Umbilical cord (tissue), 2 donors: Measurements from ENCODE around the gene LTC4S. TPM values are rescaled to one million over a fixed set of nuclear protein-coding genes. Genes with fewer than 3 reads are reported as not detected.
A peak's percentile ranks its signal among the peaks of the same experiment; 100 is the strongest.
"Not testable (repeated sequence)": the region's sequence is repeated elsewhere in the genome, so short reads cannot be mapped to it uniquely, and the experiment has no call there.

Experiments used
- DNase-seq: peaks from one replicate; pipeline ENCODE4 v3.0.0-alpha.2; 2015; ENCODE audit warnings: low spot score
- total RNA-seq: library from RNA; depleted of rRNA; stranded (reverse); fragments of >200 nt; gene quantifications from one replicate; pipeline ENCODE4 v1.2.3, GENCODE V29; 2014; ENCODE audit warnings: low replicate concordance; ENCODE audit not compliant: insufficient read depth

LTC4S gene
- total RNA-seq, 1 donor from 2014 or later = 4.1 TPM

- DNase-seq = no peak
These were observed 30.4 kb downstream of the LTC4S start for GRCh38 chr5:179823937-179824744.

GRCh38 chr5:179824745-179825112 is 30.9 kb downstream of the LTC4S start:
- DNase-seq = no peak

GRCh38 chr5:179825655-179826182 is 31.9 kb downstream of the LTC4S start:
- DNase-seq = no peak

DNA sequence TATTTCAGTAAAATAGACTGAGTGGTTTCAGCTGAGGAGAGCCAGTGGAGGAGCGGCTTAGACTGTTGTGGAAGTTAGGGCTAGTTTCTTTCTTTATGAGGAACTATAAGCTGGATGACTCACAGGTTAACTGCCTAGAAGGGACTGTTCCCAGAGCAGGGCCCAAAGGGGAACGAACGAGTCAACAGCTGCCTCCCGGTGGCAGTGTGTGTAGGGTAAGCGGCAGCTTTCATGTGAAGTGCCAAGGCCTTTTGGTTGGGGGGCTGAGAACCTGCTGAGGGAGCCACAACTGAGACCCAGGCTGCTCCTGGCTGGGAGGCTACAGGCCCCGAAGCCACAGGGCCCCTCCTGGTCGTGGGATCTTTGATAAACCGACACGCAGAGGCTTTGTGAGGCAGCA is 33.9 kb downstream of the LTC4S start:
- peak; percentile 88 for DNase-seq

DNA sequence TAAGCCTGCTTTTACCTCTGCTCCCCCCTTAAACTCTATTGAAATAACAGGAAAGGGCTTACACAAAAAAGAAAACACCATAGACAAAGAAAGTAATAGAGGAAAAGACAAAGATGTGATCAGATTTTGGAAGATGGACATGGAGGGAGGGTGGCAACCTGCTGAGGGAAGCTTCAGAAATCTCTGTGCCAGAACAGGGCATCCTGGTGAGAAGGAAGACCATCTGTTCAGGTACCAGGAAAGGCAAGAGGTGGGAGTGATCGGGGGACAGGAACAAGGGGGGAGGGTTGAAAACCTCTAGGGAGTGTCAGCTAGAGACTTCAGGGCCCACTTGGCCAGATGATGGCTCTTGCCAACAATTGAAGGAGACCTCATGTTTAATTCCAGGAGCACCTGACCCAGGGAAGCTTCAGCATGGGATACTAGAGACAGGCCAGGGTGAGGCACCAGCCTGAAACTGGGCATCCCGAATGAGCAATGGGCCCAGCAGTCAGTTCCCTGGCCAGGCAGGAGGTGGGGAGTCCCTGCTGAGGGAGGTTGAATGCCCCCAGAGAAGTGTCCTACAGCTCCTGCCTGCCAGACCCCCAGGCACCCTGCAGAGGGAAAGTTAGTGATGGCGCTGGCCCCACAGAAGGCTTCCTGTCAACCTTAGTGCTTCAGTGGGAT is 35.1 kb downstream of the LTC4S start:
- no peak for DNase-seq

GRCh38 chr5:179829732-179830435 is 36.1 kb downstream of the LTC4S start:
- DNase-seq = no peak

GRCh38 chr5:179830818-179831468 is 37.2 kb downstream of the LTC4S start:
- DNase-seq = no peak

- no peak for DNase-seq
These were observed 38.4 kb downstream of the LTC4S start for GRCh38 chr5:179832039-179832745.

DNA sequence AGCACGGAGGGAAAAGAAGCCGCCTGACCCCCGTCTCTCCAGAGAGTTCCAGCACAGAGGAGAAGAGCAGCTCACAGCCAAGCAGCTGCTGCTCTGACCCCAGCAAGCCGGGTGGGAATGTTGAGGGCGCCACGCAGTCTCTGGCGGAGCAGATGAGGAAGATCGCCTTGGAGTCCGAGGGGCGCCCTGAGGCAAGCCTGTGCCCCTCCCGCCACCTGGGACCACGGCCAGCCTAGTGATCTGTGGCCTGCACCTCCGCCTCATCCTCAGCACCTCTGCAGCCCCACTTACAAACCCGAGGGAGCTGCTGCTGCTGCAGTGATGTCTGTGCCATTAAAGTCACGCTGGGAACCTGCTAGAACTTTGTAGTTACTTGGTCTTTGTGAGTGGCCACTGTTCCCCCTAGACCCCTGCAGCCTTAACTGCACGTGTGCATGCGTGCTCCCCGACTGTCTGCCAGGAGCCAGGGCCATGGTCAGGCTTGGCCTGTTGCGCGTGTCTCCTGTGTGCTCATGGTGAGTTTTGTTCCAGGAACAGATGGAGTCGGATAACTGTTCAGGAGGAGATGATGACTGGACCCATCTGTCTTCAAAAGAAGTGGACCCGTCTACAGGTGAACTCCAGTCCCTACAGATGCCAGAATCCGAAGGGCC is 39.4 kb downstream of the LTC4S start:
- no peak for DNase-seq

- no peak for DNase-seq
These were observed 39.9 kb downstream of the LTC4S start for GRCh38 chr5:179833709-179834070.

- DNase-seq = no peak
These were observed 40.3 kb downstream of the LTC4S start for GRCh38 chr5:179834120-179834519.

GRCh38 chr5:179834871-179835270 is 41.1 kb downstream of the LTC4S start:
- DNase-seq = not testable (repeated sequence)

- no peak for DNase-seq
These were observed 42.6 kb downstream of the LTC4S start for GRCh38 chr5:179836225-179837019.

GRCh38 chr5:179837076-179838011 is 43.6 kb downstream of the LTC4S start:
- DNase-seq = no peak

DNA sequence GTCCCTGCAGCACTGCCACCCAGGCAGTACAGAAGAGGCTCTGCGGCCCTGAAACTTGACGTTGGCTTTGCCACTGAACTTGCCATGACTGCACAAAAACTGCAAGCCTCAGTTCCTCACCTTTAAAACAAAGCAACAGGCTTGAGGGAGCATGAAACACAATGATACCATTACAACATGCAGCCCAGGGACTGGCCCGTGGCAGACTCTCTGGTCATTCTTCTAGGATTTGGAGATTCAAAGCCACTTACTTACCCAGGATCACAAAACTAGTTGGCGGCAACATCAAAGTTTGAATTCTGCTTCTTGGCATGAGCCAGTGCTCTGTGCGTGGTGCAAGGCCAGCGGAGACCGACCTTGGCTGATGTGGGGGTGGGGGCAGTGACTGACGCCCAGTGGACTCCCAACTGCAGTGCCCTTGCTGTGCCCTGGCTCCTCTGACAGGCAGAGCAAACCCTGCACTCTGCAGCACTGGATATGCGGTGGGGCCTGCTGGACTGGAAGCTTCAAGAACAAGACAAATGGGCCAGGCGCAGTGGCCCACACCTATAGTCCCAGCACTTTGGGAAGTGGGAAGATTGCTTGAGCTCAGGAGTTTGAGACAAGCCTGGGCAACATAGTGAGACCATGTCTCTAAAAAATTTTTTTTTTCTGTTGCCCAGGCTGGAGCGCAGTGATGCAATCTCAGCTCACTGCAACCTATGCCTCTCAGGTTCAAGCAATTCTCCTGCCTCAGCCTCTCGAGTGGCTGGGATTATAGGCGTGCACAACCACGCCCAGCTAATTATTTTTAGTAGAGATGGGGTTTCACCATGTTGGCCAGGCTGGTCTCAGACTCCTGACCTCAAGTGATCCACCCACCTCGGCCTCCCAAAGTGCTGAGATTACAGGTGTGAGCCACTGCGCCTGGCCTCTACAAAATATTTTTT is 45.8 kb downstream of the LTC4S start:
- DNase-seq = no peak

DNA sequence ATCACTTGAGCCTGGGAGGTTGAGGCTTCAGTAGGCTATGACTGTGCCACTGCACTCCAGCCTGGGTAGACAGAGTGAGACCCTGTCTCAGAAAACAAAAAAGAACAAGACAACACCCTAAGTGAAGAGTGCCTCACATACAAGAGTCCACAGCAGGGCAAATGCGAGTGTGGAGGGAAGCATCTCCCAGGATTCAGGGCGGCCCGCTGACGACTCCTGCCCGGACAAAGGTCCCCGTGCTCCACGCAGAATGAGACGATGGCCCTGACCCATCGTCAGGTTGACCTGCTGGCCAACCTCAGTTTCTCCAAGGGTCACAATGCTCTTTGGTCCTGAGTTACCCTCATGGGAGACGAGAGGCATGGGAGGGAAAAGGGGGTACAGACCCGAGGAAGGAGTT is 46.5 kb downstream of the LTC4S start:
- no peak for DNase-seq

DNA sequence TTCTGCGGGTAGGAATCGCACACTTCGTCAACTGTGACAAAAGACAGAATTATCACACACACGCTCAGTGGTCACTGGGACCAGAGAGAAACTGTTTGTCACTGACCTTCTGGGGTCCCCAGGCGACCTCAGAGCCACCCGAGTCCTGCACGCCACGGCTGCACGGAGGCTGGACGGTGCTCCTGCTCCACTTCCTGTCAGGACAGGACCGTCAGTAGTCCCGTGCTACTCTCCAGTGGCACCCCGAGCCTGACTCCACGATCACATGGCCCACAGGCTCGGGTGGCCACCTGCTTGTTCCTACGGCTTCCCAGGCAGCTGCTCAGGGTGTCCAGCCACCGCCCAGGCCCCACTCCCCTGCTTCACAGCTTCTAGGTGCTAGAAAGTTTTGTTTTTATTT is 47.0 kb downstream of the LTC4S start:
- DNase-seq = no peak

DNA sequence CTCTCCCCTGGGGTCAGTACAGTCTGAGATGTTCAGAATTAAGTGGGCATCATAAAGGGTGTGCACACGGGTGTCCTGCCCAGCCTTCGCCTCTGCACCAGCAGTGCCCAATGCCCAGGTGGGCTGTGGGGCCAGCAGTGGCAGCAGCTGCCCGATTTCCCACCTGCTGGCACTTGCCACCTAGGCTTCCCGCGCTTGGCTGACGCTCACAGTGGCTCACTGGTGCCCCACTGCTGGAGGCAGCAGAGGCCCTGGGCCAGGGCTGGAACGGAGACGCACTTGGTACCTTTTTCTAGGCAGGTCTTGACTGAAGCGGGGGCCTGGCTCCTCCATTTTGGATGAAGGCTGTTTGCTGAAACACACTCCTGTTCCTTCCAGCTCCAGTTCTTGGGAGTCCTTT is 47.8 kb downstream of the LTC4S start:
- DNase-seq = no peak
